ENCODE results near the gene OTUB1.

DNA sequence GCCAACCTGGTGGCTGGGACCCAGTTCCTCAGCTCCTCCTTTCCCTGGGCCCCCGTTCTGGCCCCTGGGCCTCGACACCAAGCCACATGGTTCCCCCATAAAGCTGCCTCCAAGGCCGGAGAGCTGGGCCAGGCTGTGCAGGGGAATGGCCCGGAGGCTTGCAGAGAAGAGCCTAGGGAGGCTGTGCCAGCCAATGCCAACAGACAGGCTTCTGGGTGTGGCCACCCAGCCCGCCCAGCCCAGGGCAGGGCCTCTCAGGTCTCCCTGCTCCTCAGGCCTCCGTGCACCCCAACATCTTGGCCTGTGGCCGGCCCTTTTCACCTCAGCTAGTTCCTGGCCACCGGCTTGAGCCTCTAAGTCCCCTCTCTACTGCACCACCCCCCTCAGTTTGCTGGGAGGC lies 32.1 kb downstream of the OTUB1 start:
- TF ChIP-seq POLR2A (IDR thresholded peaks at IDR 0.05), result no peak
- TF ChIP-seq, protein P1, sequence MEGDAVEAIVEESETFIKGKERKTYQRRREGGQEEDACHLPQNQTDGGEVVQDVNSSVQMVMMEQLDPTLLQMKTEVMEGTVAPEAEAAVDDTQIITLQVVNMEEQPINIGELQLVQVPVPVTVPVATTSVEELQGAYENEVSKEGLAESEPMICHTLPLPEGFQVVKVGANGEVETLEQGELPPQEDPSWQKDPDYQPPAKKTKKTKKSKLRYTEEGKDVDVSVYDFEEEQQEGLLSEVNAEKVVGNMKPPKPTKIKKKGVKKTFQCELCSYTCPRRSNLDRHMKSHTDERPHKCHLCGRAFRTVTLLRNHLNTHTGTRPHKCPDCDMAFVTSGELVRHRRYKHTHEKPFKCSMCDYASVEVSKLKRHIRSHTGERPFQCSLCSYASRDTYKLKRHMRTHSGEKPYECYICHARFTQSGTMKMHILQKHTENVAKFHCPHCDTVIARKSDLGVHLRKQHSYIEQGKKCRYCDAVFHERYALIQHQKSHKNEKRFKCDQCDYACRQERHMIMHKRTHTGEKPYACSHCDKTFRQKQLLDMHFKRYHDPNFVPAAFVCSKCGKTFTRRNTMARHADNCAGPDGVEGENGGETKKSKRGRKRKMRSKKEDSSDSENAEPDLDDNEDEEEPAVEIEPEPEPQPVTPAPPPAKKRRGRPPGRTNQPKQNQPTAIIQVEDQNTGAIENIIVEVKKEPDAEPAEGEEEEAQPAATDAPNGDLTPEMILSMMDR (IDR thresholded peaks at IDR 0.05), result no peak

All from heart left ventricle (tissue), 13 donors.